Mucosa of descending colon (tissue), 3 donors: ENCODE measurements around the gene HORMAD2. TPM values are rescaled to one million over a fixed set of nuclear protein-coding genes. Genes with fewer than 3 reads are reported as not detected.

ENCODE experiments used
- ATAC-seq: fragments of 200-7000 bp; cut with Tn5 transposase; one replicate; pipeline ENCODE4 v1.9.1; 2020; ENCODE audit warnings: mild to moderate bottlenecking, moderate library complexity
- DNase-seq, 3 donors: peaks; one replicate each; pipeline ENCODE4 v3.0.0-alpha.2; 2020
- H3K36me3 ChIP-seq: fragments of 200-600 bp; one replicate; pipeline ENCODE4 v1.8.0; 2021; ENCODE audit warnings: low read depth, mild to moderate bottlenecking
- H3K4me1 ChIP-seq: fragments of 200-600 bp; one replicate; pipeline ENCODE4 v1.8.0; 2021; ENCODE audit warnings: low read depth, mild to moderate bottlenecking
- H3K4me3 ChIP-seq: fragments of 200-600 bp; one replicate; pipeline ENCODE4 v1.8.0; 2021; ENCODE audit warnings: mild to moderate bottlenecking
- H3K9me3 ChIP-seq: fragments of 200-600 bp; one replicate; pipeline ENCODE4 v1.8.0; 2021; ENCODE audit warnings: mild to moderate bottlenecking
- CTCF ChIP-seq: fragments of 200-600 bp; IDR thresholded peaks from one replicate; pipeline ENCODE4 v1.8.0; 2022; ENCODE audit warnings: antibody characterized with exemption, mild to moderate bottlenecking
- intact Hi-C, 2 donors: fragments of 100-400 bp; cut with DNase I in 1 of 2; cut with micrococcal nuclease in 1 of 2; formaldehyde crosslinking; loops; one replicate each; pipeline versions ENCODE4 v1.11.0 to v1.11.1; 2022; cut with DNase I, micrococcal nuclease
- total RNA-seq, 3 donors: library from RNA; stranded (reverse); fragmentation: NEBNext Ultra II Directional in 2 of 3; extraction: Animal tissue kit (Norgen Biotek cat#: 25700) in 2 of 3; gene quantifications; one replicate each; pipeline versions ENCODE4 v1.2.1 to v1.2.4, GENCODE V29; 2021 to 2023
- donor health status: DM: no; HTN: no; CAD: no; lungs with moderate emphysema.
- donor health status: DM: no; HTN: no; CAD: no.
- donor health status: DM: no; HTN: yes; CAD: no.

The HORMAD2 gene
- total RNA-seq, 3 donors from 2014 or later, result not detected

- H3K4me3 ChIP-seq, result no peak overlapping the region
- H3K9me3 ChIP-seq, result no peaks in the 10 kb centered on the region
- DNase-seq (no peak), ATAC-seq (no peak)
- TF ChIP-seq CTCF, result no peak
- H3K4me1 ChIP-seq, result no peaks in the 10 kb centered on the region
- no peaks in the 10 kb centered on the region for H3K36me3 ChIP-seq
- intact Hi-C loops, result no loop called here
Observed at GRCh38 chr22:30178181-30179126, 98.2 kb downstream of the HORMAD2 start.

- DNase-seq (no peak), ATAC-seq (no peak)
- no peaks in the 10 kb centered on the region for H3K9me3 ChIP-seq
- H3K36me3 ChIP-seq, result no peaks in the 10 kb centered on the region
- no peak overlapping the region for H3K4me3 ChIP-seq
- no peaks in the 10 kb centered on the region for H3K4me1 ChIP-seq
- no peak for TF ChIP-seq CTCF
- intact Hi-C loops, result no loop called here
Observed at GRCh38 chr22:30180616-30181015, 100.4 kb downstream of the HORMAD2 start.

DNA sequence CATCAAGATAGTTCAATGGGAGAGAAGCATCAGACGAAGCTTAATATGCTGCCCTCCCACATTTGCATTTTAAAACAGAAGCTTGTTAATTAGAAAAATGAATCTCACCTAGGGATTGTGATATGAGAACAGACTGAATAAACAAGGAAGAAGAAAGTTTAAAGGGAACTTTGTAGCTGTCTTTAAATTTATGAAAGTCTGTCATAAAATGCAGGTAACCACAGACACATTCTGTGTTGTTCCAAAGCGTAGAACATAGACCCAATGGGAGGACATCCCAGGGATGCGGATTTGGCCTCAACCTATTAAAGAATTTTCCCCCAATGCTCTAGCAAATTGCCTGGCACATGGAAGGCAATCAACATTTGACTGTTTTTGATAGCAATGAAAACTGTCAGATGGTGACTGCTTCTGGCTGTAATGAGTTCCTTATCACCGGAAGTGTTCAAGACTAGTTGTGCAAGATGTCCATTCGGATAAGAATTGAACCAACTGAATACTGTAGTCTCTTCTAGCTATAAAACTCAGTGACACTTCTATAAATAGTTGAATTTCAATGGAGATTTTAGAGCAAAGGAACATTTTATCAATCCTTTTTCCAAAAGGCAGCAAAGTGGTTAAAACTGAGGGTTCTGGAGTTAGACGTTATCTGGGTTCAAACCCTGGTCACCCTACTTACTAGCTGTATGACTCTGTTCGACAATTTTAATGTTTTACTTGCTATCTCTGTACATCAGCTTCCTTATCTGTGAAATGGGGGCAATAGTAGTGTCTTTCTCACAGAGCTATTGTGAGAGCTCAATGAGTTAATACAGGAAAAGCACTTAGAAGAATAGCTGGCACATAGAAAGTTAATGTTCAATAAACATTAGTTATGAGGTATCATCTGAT lies 101.4 kb downstream of the HORMAD2 start:
- no peaks in the 10 kb centered on the region for H3K4me1 ChIP-seq
- no peak for TF ChIP-seq CTCF
- DNase-seq (no peak), ATAC-seq (peak; percentile 90)
- no peaks in the 10 kb centered on the region for H3K36me3 ChIP-seq
- intact Hi-C loops, result no loop called here
- H3K4me3 ChIP-seq, result no peak overlapping the region
- H3K9me3 ChIP-seq, result no peaks in the 10 kb centered on the region

DNA sequence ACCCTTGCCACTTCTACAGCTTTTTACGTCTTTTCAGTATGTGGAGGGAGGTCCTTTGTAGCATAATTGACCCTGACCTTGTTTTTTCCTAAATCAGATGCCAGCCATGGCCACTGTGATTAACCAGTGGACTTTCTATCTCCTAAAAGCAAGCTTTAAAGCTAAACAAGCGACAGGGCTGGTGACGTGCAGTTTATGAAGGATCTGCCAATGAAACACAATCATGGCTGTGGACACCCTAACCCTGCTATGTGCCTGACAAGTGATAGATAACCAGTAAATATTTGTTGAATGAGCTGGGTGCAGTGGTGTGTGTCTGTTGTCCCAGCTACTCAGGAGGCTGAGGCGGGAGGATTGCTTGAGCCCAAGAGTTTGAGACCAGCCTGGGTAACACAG lies 102.1 kb downstream of the HORMAD2 start:
- TF ChIP-seq CTCF, result no peak
- no peak for DNase-seq
- no peaks in the 10 kb centered on the region for H3K36me3 ChIP-seq
- no peaks in the 10 kb centered on the region for H3K4me1 ChIP-seq
- intact Hi-C loops, result no loop called here
- no peaks in the 10 kb centered on the region for H3K9me3 ChIP-seq
- no peak for ATAC-seq
- no peak overlapping the region for H3K4me3 ChIP-seq

- H3K4me3 ChIP-seq, result no peak overlapping the region
- no peaks in the 10 kb centered on the region for H3K36me3 ChIP-seq
- H3K4me1 ChIP-seq, result no peaks in the 10 kb centered on the region
- DNase-seq, result no peak
- no peaks in the 10 kb centered on the region for H3K9me3 ChIP-seq
- intact Hi-C loops, result no loop called here
- TF ChIP-seq CTCF, result no peak
- no peak for ATAC-seq
Observed at GRCh38 chr22:30182815-30183214, 102.6 kb downstream of the HORMAD2 start.
